Measurements from ENCODE around the gene GJC2.
"Not testable (repeated sequence)": the region's sequence is repeated elsewhere in the genome, so short reads cannot be mapped to it uniquely, and the experiment has no call there.

The GJC2 gene

DNA sequence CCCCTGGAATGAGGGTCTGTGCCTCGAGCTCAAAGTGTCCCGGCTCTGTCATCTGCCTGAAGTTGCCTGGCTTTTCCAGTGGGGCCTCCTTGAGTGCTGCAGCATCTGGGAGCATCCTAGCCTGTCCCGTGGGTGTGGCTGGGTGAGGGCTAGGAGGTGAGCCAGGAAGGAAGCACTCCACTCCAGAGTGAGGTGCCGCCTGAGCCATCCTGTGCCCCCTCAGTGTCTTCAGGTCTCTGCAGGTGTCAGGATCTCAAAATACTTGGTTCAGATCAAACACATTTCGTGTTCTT lies 27.4 kb downstream of the GJC2 start:
- TF ChIP-seq JUND (IDR thresholded peaks at IDR 0.05; ENCODE audit: low read depth): no peak
- no peak for DNase-seq (ENCODE audit: low read depth in 1 of 2, low spot score in 1 of 2)
- in situ Hi-C loops (cut with HindIII; ENCODE audit: low pct_unique_long_range_greater_than_20kb, low sequenced_read_pairs): no loop called here

DNA sequence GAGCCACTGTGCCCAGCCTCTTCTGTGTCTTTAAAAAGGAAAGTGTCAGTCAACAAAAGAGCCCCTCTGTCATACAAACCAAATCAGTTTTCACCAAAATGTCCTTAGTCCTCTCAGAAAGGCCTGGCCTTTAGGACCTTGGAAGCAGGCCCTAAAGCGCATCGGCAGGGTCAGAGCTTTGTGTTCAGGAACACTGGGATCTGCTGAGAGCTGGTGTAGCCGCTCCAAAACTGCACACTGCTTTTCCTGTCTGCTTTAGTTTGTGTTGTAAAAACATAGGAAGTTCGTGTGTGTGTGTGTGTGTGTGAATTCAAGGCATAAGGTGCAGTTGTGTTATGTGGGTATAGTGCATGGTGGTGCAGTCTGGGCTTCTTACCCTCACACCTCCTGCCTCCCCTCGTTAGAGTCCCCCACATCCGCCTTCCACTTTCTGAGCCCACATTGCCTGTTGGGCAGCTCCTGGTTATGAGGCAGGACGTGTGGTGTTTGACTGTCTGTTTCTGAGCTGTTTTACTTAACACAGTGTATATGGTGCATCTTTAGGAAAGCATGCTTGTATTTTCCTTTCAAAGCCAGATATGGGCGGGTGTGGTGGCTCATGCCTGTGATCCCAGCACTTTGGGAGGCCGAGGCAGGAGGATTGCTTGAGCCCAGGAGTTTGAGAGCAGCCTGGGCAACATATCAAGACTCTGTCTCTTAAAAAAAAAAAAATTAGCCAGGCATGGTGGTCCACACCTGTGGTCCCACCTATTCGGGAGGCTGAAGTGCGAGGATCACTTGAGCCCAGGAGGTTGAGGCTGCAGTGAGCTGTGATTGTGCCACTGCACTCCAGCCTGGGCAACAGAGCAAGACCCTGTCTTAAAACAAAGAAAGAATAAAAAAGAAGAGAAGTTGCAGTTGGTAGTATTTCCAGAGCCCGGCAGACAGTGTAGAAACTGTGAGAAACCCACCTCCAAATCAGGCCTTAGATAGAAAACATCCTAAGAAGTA lies 28.3 kb downstream of the GJC2 start:
- in situ Hi-C loops (cut with HindIII; ENCODE audit: low pct_unique_long_range_greater_than_20kb, low sequenced_read_pairs): no loop called here
- TF ChIP-seq JUND (IDR thresholded peaks at IDR 0.05; ENCODE audit: low read depth): no peak
- DNase-seq (ENCODE audit: low read depth in 1 of 2, low spot score in 1 of 2): no peak

DNA sequence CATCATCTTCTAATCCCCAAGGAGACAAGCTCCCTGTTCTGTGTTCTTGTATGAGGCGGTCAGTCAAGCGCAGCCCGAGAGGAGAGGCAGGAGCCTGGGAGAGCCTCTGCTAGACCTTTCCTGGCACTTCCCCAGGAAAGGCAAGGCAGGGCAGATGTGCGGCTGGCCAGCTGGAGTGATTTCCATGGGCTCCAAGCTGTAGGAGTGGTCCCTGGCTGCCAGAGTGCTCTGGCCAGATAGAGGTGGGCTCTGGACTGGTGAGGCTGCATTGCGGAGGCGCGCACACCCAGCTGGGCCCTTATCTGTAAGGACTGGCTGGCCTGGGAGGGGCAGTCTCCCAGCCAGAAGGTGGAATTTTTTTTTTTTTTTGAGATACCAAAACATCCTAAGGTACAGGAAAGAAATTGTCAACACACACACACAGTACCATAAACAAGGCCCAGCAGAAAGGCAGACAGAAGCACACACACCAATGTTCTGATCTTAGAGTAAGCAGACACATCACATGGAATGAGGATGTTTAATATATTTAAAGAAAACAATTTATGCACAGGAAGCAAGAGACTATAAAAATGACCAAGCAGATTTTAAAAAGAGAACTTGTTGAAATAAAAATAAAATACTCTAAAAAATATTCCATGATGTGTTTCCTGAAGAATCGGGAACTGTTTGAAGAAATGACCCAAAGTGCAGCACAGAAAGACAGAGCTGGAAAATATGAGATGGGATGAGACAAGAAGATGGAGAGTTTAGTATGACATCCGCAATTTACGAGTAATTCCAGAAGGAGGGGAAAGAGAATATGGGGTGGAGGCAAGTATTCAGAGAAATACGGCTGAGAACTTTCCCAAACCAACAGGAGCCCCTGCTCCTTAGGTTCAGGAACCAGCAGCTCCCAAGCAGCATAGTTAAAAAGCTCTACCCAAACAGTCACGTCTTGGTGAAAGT lies 29.3 kb downstream of the GJC2 start:
- in situ Hi-C loops (cut with HindIII; ENCODE audit: low pct_unique_long_range_greater_than_20kb, low sequenced_read_pairs): no loop called here
- DNase-seq (ENCODE audit: low read depth in 1 of 2, low spot score in 1 of 2): no peak
- no peak for TF ChIP-seq JUND (IDR thresholded peaks at IDR 0.05; ENCODE audit: low read depth)

DNA sequence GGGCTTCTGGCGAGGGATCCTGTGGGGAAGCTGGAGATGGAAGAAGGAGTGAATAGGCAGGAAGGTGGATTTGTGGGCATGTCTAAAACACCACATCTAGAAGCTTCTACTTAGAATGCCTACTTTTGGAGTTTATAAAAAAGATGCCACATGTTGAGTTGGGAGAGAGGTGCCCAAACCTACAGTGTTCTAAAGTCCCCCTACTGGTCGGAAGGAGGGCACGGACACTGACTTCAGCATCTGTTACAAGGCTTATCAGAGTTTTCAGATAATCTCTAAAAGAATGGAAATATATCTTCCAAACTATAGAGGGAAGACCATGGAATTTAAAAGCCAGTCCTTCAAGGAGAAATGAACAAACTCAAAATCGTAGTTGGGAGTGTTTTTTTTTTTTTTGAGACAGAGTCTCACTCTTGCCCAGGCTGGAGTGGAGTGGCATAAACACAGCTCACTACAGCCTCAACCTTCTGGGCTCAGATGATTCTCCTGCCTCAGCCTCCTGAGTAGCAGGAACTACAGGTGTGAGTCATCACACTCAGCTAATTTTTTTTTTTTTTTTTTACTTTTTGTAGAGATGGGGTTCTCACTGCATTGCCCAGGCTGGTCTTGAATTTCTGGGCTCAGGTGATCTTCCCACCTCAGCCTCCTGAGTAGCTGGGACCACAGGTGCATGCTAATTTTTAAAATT lies 30.7 kb downstream of the GJC2 start:
- no peak for DNase-seq (ENCODE audit: low read depth in 1 of 2, low spot score in 1 of 2)
- in situ Hi-C loops (cut with HindIII; ENCODE audit: low pct_unique_long_range_greater_than_20kb, low sequenced_read_pairs): no loop called here
- no peak for TF ChIP-seq JUND (IDR thresholded peaks at IDR 0.05; ENCODE audit: low read depth)

DNA sequence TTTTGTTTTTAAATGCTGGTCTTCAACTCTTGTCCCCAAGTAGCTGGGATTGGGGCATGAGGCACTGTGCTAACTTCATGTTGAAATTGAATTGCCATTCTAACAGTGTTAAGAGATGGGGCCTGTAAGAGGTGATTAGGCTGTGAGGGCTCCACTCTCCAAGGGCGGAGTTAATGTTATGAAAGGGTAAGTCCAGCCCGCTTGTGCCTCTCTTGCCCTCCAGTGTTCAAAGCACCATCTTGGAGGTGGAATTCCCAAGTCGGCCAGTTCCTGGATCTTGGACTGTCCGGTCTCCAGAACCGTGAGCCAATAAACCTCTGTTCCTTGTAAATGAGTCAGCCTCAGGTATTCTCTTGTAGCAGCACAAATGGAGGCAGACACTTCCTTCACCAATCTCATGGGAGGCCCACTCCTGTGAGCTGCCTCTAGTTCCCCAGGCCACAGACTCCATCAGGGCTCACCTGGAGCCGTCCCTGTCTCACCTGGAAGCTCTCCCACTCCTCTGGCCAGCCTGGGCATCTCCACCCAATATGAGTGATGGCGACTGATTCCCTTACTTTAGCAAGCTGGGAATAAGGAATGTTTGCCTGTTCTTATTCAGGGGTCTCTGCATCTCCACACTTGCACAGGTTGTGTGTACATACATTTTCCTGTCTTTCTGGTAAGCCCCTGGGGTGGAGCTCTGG lies 31.4 kb downstream of the GJC2 start:
- in situ Hi-C loops (cut with HindIII; ENCODE audit: low pct_unique_long_range_greater_than_20kb, low sequenced_read_pairs): no loop called here
- DNase-seq (ENCODE audit: low read depth in 1 of 2, low spot score in 1 of 2): no peak
- TF ChIP-seq JUND (IDR thresholded peaks at IDR 0.05; ENCODE audit: low read depth): no peak

DNA sequence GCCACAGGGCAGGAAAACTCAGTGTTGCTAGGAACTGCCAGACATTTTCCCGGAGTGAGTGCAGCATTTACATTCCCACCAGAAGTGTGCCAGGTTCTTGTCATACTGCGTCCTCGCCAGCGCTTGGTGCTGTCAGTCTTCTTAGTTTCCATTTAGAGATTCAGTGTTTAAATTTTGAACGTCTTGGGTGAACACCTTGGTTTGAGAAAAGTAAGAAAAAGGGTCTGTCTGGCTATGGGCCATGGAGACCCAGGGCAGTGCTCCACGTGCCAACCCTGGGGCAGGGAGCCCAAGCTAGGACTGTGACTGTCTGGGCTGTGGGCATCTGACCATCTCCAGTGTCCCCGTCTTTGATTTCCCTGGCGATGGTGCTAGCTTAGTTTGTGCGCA lies 31.9 kb downstream of the GJC2 start:
- in situ Hi-C loops (cut with HindIII; ENCODE audit: low pct_unique_long_range_greater_than_20kb, low sequenced_read_pairs): no loop called here
- TF ChIP-seq JUND (IDR thresholded peaks at IDR 0.05; ENCODE audit: low read depth): no peak
- DNase-seq (ENCODE audit: low read depth in 1 of 2, low spot score in 1 of 2): no peak

DNA sequence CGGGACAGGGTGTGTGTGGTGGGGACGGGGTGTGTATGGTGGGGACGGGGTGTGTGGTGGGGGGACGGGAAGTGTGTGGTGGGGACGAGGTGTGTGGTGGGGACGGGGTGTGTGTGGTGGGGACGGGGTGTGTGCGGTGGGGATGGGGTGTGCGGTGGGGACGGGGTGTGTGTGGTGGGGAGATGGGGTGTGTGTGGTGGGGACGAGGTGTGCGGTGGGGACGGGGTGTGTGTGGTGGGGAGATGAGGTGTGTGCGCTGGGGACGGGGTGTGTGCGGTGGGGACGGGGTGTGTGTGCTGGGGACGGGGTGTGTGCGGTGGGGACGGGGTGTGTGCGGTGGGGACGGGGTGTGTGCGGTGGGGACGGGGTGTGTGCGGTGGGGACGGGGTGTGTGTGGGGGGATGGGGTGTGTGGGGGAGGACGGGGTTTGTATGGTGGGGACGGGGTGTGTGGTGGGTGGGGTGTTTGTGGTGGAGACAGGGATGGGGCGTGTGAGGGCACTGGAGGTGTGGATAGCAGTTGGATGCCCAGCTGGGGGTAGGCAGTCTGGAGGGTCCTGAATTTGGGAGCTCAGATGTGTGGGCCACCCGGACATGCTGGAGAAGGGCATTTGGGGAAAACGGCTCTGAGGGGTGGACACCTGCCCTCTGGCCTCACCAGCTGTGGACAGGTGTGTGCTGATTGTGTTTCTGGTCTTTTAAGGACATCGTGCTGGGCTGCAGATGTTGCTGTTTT lies 32.7 kb downstream of the GJC2 start:
- no peak for DNase-seq (ENCODE audit: low read depth in 1 of 2, low spot score in 1 of 2)
- TF ChIP-seq JUND (IDR thresholded peaks at IDR 0.05; ENCODE audit: low read depth): no peak
- in situ Hi-C loops (cut with HindIII; ENCODE audit: low pct_unique_long_range_greater_than_20kb, low sequenced_read_pairs): no loop called here

DNA sequence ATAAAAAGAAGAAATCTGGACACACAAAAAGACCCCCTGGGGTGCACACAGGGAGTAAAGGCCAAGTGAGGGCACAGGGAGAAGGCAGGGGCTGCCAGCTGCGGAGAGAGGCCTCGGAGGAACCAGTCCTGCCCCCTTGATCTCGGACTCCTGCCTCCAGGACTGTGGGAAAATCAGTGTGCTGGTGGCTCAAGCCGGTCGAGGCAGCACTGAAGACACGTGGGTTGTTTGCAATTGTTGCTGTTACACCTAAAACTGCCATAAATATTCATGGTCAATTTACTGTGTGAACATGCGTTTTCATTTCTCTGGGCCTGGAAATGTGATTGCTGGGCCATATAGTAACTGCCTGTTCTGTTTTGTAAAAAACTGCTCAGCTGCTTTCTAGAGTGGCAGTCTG lies 34.4 kb downstream of the GJC2 start:
- no peak for DNase-seq (ENCODE audit: low read depth in 1 of 2, low spot score in 1 of 2)
- TF ChIP-seq JUND (IDR thresholded peaks at IDR 0.05; ENCODE audit: low read depth): no peak
- in situ Hi-C loops (cut with HindIII; ENCODE audit: low pct_unique_long_range_greater_than_20kb, low sequenced_read_pairs): no loop called here

DNA sequence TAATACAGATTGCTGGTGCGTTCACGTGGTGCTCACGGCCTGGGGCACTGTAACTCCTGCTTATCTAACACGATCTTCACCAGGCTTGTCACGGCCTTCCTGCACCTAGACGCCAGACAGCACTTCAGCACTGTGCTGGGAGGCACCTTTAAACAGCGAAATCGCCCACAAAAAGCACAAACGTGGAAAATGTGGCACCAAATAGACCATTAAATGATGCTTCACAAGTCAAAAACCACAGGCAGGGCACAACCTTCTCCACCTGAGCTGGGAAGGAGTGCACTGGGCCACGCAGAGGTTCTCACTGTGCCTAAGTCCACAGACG lies 35.9 kb downstream of the GJC2 start:
- no peak for TF ChIP-seq JUND (IDR thresholded peaks at IDR 0.05; ENCODE audit: low read depth)
- no peak for DNase-seq (ENCODE audit: low read depth in 1 of 2, low spot score in 1 of 2)
- in situ Hi-C loops (cut with HindIII; ENCODE audit: low pct_unique_long_range_greater_than_20kb, low sequenced_read_pairs): no loop called here

DNA sequence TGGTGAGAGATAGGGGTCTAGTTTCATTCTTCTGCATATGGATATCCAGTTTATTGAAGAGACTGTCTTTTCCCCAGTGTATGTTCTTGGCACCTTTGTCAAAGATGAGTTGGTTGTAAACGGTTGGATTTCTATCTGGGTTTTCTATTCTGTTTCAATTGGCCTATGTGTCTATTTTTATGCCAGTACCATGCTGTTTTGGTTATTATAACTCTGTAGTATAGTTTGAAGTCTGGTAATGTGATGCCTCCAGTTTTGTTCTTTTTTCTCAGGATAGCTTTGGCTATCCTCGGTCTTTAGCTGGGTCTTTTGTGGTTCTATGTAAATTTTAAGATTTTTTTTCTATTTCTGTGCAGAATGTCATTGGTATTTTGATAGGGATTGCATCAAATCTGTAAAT lies 38.5 kb downstream of the GJC2 start:
- DNase-seq (ENCODE audit: low read depth in 1 of 2, low spot score in 1 of 2); in situ Hi-C loops (cut with HindIII; ENCODE audit: low pct_unique_long_range_greater_than_20kb, low sequenced_read_pairs): not testable (repeated sequence)

DNA sequence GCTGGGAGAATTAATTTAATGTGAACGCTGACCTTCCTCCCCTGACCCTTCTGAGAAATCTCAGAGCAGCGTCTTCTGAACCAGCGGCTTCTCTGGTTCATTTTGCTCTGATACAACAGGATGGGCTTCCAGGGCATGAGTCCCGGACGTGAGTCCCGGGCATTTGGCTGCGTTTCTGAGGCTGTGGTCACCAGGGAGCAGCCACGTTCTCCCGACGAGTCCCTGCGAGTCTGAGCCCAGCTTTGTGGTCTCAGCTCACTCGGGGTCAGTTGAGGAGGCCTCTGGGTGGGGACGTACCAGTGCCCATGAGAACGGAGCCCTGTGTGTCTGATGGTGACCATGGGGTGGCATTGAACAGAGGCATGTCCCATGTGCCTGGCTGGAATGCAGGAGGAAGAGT lies 40.5 kb downstream of the GJC2 start:
- TF ChIP-seq JUND (IDR thresholded peaks at IDR 0.05; ENCODE audit: low read depth): no peak
- no peak for DNase-seq (ENCODE audit: low read depth in 1 of 2, low spot score in 1 of 2)
- in situ Hi-C loops (cut with HindIII; ENCODE audit: low pct_unique_long_range_greater_than_20kb, low sequenced_read_pairs): no loop called here

DNA sequence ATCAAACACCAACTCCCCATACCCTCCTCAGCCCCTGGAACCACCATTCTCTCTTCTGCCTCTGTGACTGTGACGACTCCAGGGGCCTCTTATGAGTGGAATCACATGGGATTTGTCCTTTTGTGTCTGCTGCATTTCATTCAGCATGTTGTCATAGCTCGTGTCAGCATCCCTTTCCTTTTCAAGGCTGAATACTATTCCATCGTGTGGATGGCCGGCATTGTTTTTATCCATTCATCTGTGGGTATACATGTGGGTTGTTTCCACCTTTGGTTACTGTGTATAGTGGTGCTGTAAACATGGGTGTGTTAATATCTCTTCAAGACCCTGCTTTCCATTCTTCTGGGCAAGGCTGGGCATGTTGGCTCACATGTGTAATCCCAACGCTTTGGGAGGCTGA lies 41.0 kb downstream of the GJC2 start:
- no peak for DNase-seq (ENCODE audit: low read depth in 1 of 2, low spot score in 1 of 2)
- in situ Hi-C loops (cut with HindIII; ENCODE audit: low pct_unique_long_range_greater_than_20kb, low sequenced_read_pairs): no loop called here
- TF ChIP-seq JUND (IDR thresholded peaks at IDR 0.05; ENCODE audit: low read depth): no peak

Data from T47D (cell line).